ENCODE data around the gene CIDEC.

GRCh38 chr3:9899289-9899791 is 19.3 kb upstream of the CIDEC start:
- TF ChIP-seq, protein P1, sequence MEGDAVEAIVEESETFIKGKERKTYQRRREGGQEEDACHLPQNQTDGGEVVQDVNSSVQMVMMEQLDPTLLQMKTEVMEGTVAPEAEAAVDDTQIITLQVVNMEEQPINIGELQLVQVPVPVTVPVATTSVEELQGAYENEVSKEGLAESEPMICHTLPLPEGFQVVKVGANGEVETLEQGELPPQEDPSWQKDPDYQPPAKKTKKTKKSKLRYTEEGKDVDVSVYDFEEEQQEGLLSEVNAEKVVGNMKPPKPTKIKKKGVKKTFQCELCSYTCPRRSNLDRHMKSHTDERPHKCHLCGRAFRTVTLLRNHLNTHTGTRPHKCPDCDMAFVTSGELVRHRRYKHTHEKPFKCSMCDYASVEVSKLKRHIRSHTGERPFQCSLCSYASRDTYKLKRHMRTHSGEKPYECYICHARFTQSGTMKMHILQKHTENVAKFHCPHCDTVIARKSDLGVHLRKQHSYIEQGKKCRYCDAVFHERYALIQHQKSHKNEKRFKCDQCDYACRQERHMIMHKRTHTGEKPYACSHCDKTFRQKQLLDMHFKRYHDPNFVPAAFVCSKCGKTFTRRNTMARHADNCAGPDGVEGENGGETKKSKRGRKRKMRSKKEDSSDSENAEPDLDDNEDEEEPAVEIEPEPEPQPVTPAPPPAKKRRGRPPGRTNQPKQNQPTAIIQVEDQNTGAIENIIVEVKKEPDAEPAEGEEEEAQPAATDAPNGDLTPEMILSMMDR (IDR thresholded peaks at IDR 0.05) = no peak
- TF ChIP-seq EP300 (IDR thresholded peaks at IDR 0.05) = no peak
- TF ChIP-seq POLR2A (IDR thresholded peaks at IDR 0.05) = no peak
